Caco-2 (cell line): ENCODE measurements around the gene TBPL2. TPM values are rescaled to one million over a fixed set of nuclear protein-coding genes. Genes with fewer than 3 reads are reported as not detected.
A peak's percentile ranks its signal among the peaks of the same experiment; 100 is the strongest.

Experiments used
- BruUV-seq: library from RNA; stranded (reverse); fragments of 400-500 nt; replicated peaks from 2 replicates; lab custom pipeline; 2021; lab: Mats Ljungman, UMichigan
- CTCF ChIA-PET: fragments of 300-600 bp; sonication (Branson Sonifier 250); formaldehyde crosslinking; loops from one replicate; lab custom pipeline; 2022; ENCODE audit warnings: antibody characterized with exemption; lab: Charles Lee
- POLR2A ChIA-PET: fragments of 300-600 bp; sonication (Branson Sonifier 250); formaldehyde crosslinking; loops from one replicate; lab custom pipeline; 2022; ENCODE audit warnings: antibody characterized with exemption; lab: Charles Lee
- DNase-seq, 2 experiments: peaks; one replicate each; pipeline versions ENCODE4 v3.0.0 to v3.0.0-alpha.2; 2020 to 2022
- H3K27me3 ChIP-seq: replicated peaks from 2 replicates; pipeline ENCODE4 v1.6.0; 2011; ENCODE audit warnings: low read length; ENCODE audit not compliant: control insufficient read depth, insufficient read depth
- H3K36me3 ChIP-seq: 2 replicates; pipeline ENCODE4 v1.5.1; 2011; ENCODE audit warnings: low read length; ENCODE audit not compliant: control insufficient read depth, insufficient read depth
- H3K4me1 ChIP-seq: fragments of 250-450 bp; sonication (Bioruptor Pico); 2 replicates; pipeline ENCODE4 v1.5.1; 2020; ENCODE audit warnings: mild to moderate bottlenecking
- H3K4me3 ChIP-seq: 2 replicates; pipeline ENCODE4 v1.5.1; 2011; ENCODE audit warnings: low read depth, mild to moderate bottlenecking, control low read depth, low read length
- H3K9me3 ChIP-seq: fragments of 250-450 bp; sonication (Bioruptor Pico); 2 replicates; pipeline ENCODE4 v1.5.1; 2020; ENCODE audit warnings: mild to moderate bottlenecking, moderate library complexity
- H3K27ac Mint-ChIP-seq: one replicate; pipeline ENCODE4 v1.8.0; 2022; ENCODE audit warnings: mixed read lengths; ENCODE audit not compliant: unreplicated experiment
- H3K27me3 Mint-ChIP-seq: one replicate; pipeline ENCODE4 v1.8.0; 2022; ENCODE audit warnings: mixed read lengths; ENCODE audit not compliant: insufficient read depth, unreplicated experiment
- H3K36me3 Mint-ChIP-seq: one replicate; pipeline ENCODE4 v1.8.0; 2022; ENCODE audit warnings: mild to moderate bottlenecking, mixed read lengths; ENCODE audit not compliant: insufficient read depth, unreplicated experiment
- H3K4me1 Mint-ChIP-seq: one replicate; pipeline ENCODE4 v1.8.0; 2022; ENCODE audit warnings: low read depth, mixed read lengths; ENCODE audit not compliant: unreplicated experiment
- H3K4me3 Mint-ChIP-seq: one replicate; pipeline ENCODE4 v1.8.0; 2022; ENCODE audit warnings: mild to moderate bottlenecking, moderate library complexity, mixed read lengths; ENCODE audit not compliant: unreplicated experiment
- H3K9me3 Mint-ChIP-seq: one replicate; pipeline ENCODE4 v1.8.0; 2022; ENCODE audit warnings: mixed read lengths; ENCODE audit not compliant: unreplicated experiment
- intact Hi-C: fragments of 100-400 bp; cut with micrococcal nuclease; formaldehyde crosslinking; loops from one replicate; pipeline ENCODE4 v1.10.0; 2022; ENCODE audit not compliant: unreplicated experiment
- total RNA-seq: library from RNA; stranded (reverse); gene quantifications from 2 replicates; pipeline ENCODE4 v1.2.3, GENCODE V29; 2022
- TF ChIP-seq, protein P1 (sequence below), 2 experiments: fragments of 200-600 bp in 1 of 2; IDR thresholded peaks; 1 replicate in 1 of 2; 2 replicates in 1 of 2; pipeline versions ENCODE4 v1.5.1 to v1.8.0; 2011 to 2022; ENCODE audit warnings: antibody characterized with exemption in 1 of 2, control low read depth in 1 of 2, inconsistent platforms in 1 of 2, low read depth in 1 of 2, low read length in 1 of 2, mild to moderate bottlenecking in 1 of 2, moderate library complexity in 1 of 2; ENCODE audit not compliant: insufficient read depth in 1 of 2, severe bottlenecking in 1 of 2, unreplicated experiment in 1 of 2

The TBPL2 gene
- total RNA-seq, 1 experiment from 2014 or later, result not detected

DNA sequence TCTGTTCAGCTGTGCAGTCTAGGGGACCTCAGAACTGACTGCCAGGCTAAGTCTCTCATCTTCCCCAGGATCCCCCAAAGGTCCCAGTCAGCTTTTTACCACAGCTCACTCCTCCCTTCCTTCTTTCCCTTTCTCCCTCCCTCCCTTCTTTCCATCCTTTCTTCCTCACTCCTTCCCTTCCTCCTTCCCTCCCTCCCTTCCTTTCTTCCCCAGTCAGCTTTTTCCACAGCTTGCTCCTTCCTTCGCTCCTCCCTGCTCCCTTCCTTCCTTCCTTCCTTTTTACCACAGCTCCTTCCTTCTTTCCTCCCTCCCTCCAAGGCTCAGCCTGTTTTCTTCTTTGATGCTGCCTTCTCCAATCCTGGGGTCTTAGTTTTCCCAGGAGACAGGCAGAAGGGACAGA is 68.0 kb downstream of the TBPL2 start:
- H3K4me3 Mint-ChIP-seq, result no peak overlapping the region
- CTCF ChIA-PET, result no interaction called here
- H3K36me3 Mint-ChIP-seq, result peaks cover 41% of the 10 kb centered on the region
- POLR2A ChIA-PET, result no interaction called here
- no peaks in the 10 kb centered on the region; the same call in 1 of the 2 replicates for H3K36me3 ChIP-seq
- TF ChIP-seq, protein P1, sequence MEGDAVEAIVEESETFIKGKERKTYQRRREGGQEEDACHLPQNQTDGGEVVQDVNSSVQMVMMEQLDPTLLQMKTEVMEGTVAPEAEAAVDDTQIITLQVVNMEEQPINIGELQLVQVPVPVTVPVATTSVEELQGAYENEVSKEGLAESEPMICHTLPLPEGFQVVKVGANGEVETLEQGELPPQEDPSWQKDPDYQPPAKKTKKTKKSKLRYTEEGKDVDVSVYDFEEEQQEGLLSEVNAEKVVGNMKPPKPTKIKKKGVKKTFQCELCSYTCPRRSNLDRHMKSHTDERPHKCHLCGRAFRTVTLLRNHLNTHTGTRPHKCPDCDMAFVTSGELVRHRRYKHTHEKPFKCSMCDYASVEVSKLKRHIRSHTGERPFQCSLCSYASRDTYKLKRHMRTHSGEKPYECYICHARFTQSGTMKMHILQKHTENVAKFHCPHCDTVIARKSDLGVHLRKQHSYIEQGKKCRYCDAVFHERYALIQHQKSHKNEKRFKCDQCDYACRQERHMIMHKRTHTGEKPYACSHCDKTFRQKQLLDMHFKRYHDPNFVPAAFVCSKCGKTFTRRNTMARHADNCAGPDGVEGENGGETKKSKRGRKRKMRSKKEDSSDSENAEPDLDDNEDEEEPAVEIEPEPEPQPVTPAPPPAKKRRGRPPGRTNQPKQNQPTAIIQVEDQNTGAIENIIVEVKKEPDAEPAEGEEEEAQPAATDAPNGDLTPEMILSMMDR (IDR thresholded peaks at IDR 0.05; ENCODE audit: insufficient read depth in 1 of 2, low read depth in 1 of 2, low read length in 1 of 2, severe bottlenecking in 1 of 2, unreplicated experiment in 1 of 2), result no peak
- no peaks in the 10 kb centered on the region for H3K4me1 ChIP-seq
- H3K4me3 ChIP-seq, result no peak overlapping the region
- no peaks in the 10 kb centered on the region for H3K9me3 ChIP-seq
- peak overlapping the region; percentile 8 for H3K27ac Mint-ChIP-seq
- no peaks in the 10 kb centered on the region for H3K27me3 Mint-ChIP-seq
- no TSS peak for BruUV-seq
- H3K27me3 ChIP-seq, result no peaks in the 10 kb centered on the region
- no peaks in the 10 kb centered on the region for H3K4me1 Mint-ChIP-seq
- no peak for DNase-seq
- H3K9me3 Mint-ChIP-seq, result no peaks in the 10 kb centered on the region
- intact Hi-C loops, result no loop called here

GRCh38 chr14:55370883-55371455 is 69.4 kb downstream of the TBPL2 start:
- Histone ChIP-seq H3K4me1 (no peaks in the 10 kb centered on the region), H3K27me3 (no peaks in the 10 kb centered on the region), H3K4me3 (no peak overlapping the region), H3K36me3 (no peaks in the 10 kb centered on the region), H3K9me3 (no peaks in the 10 kb centered on the region)
- BruUV-seq, result no TSS peak
- TF ChIP-seq, protein P1 (IDR thresholded peaks at IDR 0.05; ENCODE audit: insufficient read depth in 1 of 2, low read depth in 1 of 2, low read length in 1 of 2, severe bottlenecking in 1 of 2, unreplicated experiment in 1 of 2), result no peak
- intact Hi-C loops, result no loop called here
- Mint-ChIP-seq H3K4me3 (no peak overlapping the region), H3K27me3 (no peaks in the 10 kb centered on the region), H3K27ac (no peak overlapping the region), H3K36me3 (peaks cover 26% of the 10 kb centered on the region), H3K9me3 (no peaks in the 10 kb centered on the region), H3K4me1 (no peaks in the 10 kb centered on the region)
- DNase-seq, result no peak
- ChIA-PET CTCF (no interaction called here), POLR2A (no interaction called here)

DNA sequence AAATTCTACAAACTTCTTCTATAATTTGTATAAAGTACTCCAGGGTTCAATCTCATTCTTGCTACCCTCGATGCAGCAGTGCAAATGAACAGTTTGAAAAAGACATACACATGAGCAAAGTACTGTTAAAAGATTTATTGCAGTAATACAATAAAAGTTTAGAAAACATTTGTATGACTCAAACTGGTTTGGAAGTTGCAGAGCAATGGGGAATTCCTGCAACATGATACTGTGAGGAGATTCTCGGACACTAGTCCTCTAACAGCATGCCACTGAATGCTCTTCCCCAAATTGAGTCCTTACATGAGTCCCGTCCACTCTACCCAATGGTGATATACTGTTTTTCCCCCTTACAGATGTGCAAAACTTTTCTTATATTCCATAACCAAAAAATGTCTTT is 74.1 kb downstream of the TBPL2 start:
- POLR2A ChIA-PET, result no interaction called here
- H3K36me3 ChIP-seq, result no peaks in the 10 kb centered on the region
- H3K9me3 Mint-ChIP-seq, result no peaks in the 10 kb centered on the region
- H3K4me1 Mint-ChIP-seq, result no peaks in the 10 kb centered on the region
- no peaks in the 10 kb centered on the region for H3K27me3 Mint-ChIP-seq
- H3K27me3 ChIP-seq, result no peaks in the 10 kb centered on the region
- CTCF ChIA-PET, result no interaction called here
- H3K4me3 ChIP-seq, result no peak overlapping the region
- H3K4me3 Mint-ChIP-seq, result no peak overlapping the region
- H3K9me3 ChIP-seq, result no peaks in the 10 kb centered on the region
- intact Hi-C loops, result no loop called here
- no peak overlapping the region for H3K27ac Mint-ChIP-seq
- TF ChIP-seq, protein P1 (IDR thresholded peaks at IDR 0.05; ENCODE audit: insufficient read depth in 1 of 2, low read depth in 1 of 2, low read length in 1 of 2, severe bottlenecking in 1 of 2, unreplicated experiment in 1 of 2), result no peak
- no TSS peak for BruUV-seq
- no peak for DNase-seq
- no peaks in the 10 kb centered on the region for H3K4me1 ChIP-seq
- peaks cover 56% of the 10 kb centered on the region for H3K36me3 Mint-ChIP-seq

Other genes starting within 250 kb of the TBPL2 start
- 49.7 and 54.1 TPM in 2 replicates for gene DLGAP5, start 249.0 kb downstream of the TBPL2 start, total RNA-seq
- gene FBXO34, start 169.2 kb downstream of the TBPL2 start, total RNA-seq, result 23.7 and 27.3 TPM in 2 replicates
- 11.4 and 13.1 TPM in 2 replicates for gene ATG14, start 28.8 kb downstream of the TBPL2 start, total RNA-seq
- gene KTN1, start 139.6 kb upstream of the TBPL2 start, total RNA-seq, result 130 and 138 TPM in 2 replicates